LNCaP clone FGC (cell line): Measurements from ENCODE around the gene MICAL2.

ENCODE experiments used
- DNase-seq: peaks from one replicate; pipeline ENCODE4 v3.0.0-alpha.2; 2011; ENCODE audit warnings: low read depth
- H3K4me3 ChIP-seq: 2 replicates; pipeline ENCODE4 v1.5.1; 2011; ENCODE audit warnings: mild to moderate bottlenecking, low read depth, low read length, control low read depth
- TF ChIP-seq, protein P1 (sequence below): IDR thresholded peaks from 2 replicates; pipeline ENCODE4 v1.5.1; 2012; ENCODE audit warnings: mild to moderate bottlenecking; ENCODE audit not compliant: control insufficient read depth, insufficient read depth; ENCODE audit errors: extremely low read depth

MICAL2 gene

DNA sequence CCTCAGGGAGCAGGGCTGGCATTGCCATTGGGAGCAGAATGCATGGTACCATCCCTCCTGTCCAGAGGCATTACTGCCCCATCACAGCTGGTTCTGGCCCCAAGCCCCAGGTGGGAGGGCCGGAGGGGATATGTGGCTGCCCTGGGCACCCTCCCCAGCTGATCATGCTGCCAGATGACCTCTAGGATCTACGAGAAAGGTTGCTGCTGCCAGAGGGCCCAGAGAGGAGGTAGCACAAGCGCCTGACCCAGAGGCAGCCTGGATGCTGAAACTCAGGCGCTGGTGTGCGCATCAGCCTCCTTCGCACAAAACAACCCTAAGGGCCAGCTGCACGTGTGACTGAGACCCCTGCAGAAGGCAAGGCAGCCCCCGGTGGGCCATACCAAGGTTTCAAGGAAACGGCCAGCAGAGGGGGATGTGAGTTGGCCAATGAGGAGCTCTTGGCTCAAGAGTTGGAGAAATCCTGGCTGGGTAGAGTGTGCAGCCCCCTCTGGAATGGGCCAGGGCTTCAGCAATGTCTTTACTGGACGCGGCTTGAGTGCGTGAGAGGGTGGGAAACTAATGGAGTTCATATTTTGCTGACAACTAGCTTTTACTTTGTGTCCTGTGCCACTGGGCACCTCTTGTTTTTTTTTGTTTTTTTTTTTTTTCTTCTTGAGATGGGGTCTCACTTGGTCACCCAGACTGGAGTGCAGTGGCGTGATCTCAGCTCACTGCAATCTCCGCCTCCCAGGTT is 178.7 kb downstream of the MICAL2 start:
- no peak for DNase-seq
- TF ChIP-seq, protein P1, sequence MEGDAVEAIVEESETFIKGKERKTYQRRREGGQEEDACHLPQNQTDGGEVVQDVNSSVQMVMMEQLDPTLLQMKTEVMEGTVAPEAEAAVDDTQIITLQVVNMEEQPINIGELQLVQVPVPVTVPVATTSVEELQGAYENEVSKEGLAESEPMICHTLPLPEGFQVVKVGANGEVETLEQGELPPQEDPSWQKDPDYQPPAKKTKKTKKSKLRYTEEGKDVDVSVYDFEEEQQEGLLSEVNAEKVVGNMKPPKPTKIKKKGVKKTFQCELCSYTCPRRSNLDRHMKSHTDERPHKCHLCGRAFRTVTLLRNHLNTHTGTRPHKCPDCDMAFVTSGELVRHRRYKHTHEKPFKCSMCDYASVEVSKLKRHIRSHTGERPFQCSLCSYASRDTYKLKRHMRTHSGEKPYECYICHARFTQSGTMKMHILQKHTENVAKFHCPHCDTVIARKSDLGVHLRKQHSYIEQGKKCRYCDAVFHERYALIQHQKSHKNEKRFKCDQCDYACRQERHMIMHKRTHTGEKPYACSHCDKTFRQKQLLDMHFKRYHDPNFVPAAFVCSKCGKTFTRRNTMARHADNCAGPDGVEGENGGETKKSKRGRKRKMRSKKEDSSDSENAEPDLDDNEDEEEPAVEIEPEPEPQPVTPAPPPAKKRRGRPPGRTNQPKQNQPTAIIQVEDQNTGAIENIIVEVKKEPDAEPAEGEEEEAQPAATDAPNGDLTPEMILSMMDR: no peak; the same call in 1 of the 2 replicates
- H3K4me3 ChIP-seq: no peak overlapping the region

DNA sequence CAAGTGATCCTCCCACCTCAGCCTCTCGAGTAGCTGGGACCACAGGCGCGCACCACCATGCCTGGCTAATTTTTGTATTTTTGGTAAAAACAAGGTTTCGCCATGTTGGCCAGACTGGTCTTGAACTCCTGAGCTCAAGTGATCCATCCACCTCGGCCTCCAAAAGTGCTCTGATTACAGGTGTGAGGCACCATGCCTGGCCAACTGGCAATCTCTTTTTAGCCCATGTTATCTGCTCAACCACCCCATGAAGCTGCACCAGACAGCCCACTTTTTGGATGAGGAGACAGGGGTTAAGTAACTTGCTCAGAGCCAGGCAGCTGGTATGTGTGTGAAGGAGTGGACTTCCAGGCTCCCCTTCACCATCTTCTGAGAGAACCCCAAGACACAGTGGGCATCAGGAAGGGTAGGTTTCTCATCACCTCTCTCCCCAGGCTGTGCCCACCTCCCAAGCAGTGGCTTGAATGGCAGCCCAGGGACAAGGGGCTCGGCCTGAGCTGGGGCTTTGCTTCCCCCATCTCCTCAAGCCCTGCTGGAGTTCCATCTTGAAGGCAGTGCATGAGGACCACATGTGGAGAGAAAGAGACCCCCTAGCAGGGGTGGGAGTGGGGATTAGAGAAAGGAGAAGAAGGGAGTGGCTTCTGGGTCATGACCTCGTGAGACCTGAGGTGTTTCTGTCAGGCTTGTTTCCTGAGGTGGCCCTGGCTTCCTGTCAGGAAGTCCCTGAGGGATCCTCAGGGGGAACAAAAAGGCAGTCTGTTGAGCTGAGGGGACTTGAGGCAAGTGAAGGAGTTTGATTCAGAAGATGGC is 179.5 kb downstream of the MICAL2 start:
- TF ChIP-seq, protein P1: no peak
- no peak overlapping the region for H3K4me3 ChIP-seq
- DNase-seq: no peak

DNA sequence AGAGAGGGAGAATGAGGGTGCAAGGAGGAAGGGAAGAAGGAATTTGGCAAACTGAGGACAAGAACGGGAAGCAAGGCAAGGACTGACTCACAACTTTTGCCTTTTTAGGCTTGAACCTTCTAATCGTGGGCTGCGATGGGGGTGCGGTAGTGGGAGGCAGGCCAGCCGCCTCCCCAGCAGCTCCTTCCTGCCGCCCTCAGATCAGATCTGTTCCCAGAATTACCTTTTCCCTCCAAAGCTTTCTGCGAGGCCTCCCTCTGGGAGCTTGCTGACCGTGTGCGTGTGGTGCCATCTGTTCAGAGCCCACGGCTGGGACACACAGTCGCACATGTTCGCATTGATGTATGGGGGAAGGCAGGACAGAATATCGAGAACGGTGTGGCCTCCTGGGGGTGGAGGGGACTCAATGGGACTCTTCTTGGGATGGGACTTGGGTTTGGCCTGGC is 180.1 kb downstream of the MICAL2 start:
- TF ChIP-seq, protein P1: no peak
- no peak for DNase-seq
- H3K4me3 ChIP-seq: no peak overlapping the region

DNA sequence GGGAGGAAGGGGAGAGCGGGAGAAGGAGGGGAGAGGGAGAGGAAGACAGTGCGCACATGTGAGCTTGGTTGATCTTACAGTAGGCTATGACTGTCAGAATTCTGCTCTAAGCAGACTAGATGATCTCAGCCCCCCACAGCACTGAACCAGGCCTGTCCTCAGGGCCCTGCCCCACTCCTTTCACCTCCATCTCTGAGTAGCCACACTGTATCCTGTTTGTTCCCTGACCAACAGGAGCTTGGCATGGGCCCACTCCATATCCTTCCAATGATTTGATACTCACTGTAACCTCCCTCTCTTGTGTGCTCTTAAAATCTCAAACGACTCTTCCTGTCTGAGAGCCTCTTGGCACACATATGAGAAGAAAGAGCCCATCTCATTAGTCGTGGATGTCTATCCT is 180.9 kb downstream of the MICAL2 start:
- H3K4me3 ChIP-seq: no peak overlapping the region
- TF ChIP-seq, protein P1: no peak
- DNase-seq: no peak

DNA sequence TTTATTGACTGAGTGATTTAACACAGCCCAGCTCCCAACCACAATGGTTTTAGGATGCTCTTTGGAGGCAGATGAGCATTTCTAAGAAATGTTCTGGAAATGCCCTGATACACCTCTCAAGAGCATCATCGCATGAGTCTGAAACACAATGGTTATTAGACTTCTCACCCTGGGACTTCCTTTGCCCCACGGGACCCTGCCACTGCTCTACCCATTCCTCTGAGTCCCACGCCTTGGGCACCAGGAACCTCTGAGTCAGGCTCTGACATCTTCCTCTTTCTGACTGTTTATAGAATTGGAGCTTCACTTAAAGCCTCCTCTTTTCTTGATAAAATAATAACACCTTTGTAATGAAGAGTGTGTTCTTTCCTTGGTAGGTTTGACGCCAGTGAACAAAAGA is 181.4 kb downstream of the MICAL2 start:
- DNase-seq: no peak
- TF ChIP-seq, protein P1: no peak

DNA sequence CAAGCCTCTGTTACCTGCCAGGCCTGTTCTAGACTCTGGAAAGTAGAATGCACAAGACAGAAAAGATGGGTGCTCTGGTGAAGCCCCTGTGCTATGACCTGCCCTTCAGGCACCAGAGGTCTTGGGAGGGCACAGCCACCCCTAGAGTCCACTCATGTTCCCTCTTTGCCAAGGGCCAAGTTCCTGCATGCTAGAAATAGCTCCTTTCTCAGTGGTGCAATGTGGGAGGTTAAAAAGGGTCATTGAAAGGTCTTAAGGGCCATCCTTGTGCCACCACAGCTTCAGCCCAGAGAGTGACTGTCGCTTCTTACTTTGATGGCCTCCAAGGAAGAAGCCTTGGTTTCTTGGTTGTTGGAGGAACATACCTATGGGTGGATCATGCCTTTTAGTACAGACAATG is 182.4 kb downstream of the MICAL2 start:
- H3K4me3 ChIP-seq: no peak overlapping the region
- TF ChIP-seq, protein P1: no peak
- no peak for DNase-seq

More for the DNA sequence above, 181.4 kb downstream of the MICAL2 start:
- H3K4me3 ChIP-seq: no peak overlapping the region

DNA sequence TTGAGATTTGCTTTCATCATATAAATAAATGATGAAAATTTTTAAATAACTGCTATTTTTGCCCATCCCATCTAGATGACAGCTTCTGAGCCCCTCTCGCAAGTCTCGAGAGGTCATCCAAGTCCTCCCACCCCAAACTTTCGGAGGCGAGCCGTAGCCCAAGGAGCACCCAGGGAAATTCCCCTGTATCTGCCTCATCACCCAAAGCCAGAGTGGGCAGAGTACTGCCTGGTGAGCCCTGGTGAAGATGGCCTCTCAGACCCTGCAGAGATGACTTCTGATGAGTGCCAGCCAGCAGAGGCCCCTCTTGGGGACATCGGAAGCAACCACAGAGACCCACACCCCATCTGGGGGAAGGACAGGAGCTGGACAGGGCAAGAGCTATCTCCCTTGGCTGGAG is 183.1 kb downstream of the MICAL2 start:
- no peak for DNase-seq
- TF ChIP-seq, protein P1: no peak

More for the DNA sequence above, 183.1 kb downstream of the MICAL2 start:
- H3K4me3 ChIP-seq: no peak overlapping the region
